ENCODE data around the gene CACNA2D2.

DNA sequence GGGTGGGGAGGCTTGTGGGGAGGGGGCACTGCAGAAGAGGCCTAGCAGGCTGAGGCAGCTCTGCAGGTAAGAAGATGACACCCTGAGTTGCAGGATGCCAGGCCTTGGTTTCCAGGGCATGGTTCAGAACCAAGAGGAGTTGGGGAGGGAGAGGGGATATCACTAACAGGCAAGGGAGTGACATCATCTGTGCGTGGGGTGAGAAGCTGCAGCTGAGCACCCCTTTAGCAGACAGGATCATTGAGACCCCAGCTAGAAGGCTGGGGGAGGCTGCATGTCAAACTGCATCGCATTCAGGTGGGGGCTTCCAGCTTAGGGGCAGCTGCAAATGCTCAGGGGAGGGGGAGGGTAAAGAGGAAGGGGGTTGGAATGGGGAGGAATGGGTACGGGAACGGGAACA, 23.0 kb downstream of the CACNA2D2 start:
- TF ChIP-seq, protein P1, sequence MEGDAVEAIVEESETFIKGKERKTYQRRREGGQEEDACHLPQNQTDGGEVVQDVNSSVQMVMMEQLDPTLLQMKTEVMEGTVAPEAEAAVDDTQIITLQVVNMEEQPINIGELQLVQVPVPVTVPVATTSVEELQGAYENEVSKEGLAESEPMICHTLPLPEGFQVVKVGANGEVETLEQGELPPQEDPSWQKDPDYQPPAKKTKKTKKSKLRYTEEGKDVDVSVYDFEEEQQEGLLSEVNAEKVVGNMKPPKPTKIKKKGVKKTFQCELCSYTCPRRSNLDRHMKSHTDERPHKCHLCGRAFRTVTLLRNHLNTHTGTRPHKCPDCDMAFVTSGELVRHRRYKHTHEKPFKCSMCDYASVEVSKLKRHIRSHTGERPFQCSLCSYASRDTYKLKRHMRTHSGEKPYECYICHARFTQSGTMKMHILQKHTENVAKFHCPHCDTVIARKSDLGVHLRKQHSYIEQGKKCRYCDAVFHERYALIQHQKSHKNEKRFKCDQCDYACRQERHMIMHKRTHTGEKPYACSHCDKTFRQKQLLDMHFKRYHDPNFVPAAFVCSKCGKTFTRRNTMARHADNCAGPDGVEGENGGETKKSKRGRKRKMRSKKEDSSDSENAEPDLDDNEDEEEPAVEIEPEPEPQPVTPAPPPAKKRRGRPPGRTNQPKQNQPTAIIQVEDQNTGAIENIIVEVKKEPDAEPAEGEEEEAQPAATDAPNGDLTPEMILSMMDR (IDR thresholded peaks at IDR 0.05) = no peak
- TF ChIP-seq POLR2A (IDR thresholded peaks at IDR 0.05) = no peak
